GM12891 (cell line): ENCODE results near the gene C9orf57. TPM values are rescaled to one million over a fixed set of nuclear protein-coding genes. Genes with fewer than 3 reads are reported as not detected.
"Not testable (repeated sequence)": the region's sequence is repeated elsewhere in the genome, so short reads cannot be mapped to it uniquely, and the experiment has no call there.

ENCODE experiments used
- DNase-seq: peaks from one replicate; pipeline ENCODE4 v3.0.0; 2011; ENCODE audit warnings: low spot score; ENCODE audit not compliant: insufficient read length
- FAIRE-seq: peaks from 2 replicates; lab custom pipeline; 2011; peaks lifted over from hg19 to GRCh38; lab: Jason Lieb, UNC
- PAX5 ChIP-seq: IDR thresholded peaks from 2 replicates; pipeline ENCODE4 v1.6.1; 2011; ENCODE audit warnings: low read length, moderate library complexity, mild to moderate bottlenecking; ENCODE audit not compliant: insufficient read depth, severe bottlenecking
- POLR2A ChIP-seq: IDR thresholded peaks from 2 replicates; pipeline ENCODE4 v1.6.1; 2011; ENCODE audit warnings: low read depth, low read length, control low read depth
- POLR2AphosphoS5 ChIP-seq: IDR thresholded peaks from 2 replicates; pipeline ENCODE4 v1.6.1; 2011; ENCODE audit warnings: low read depth, low read length, control low read depth
- POU2F2 ChIP-seq: IDR thresholded peaks from 2 replicates; pipeline ENCODE4 v1.6.1; 2011; ENCODE audit warnings: low read depth, mild to moderate bottlenecking, control low read depth, low read length, moderate library complexity
- SPI1 ChIP-seq: IDR thresholded peaks from 2 replicates; pipeline ENCODE4 v1.6.1; 2011; ENCODE audit warnings: low read depth, low read length, control low read depth
- TAF1 ChIP-seq: IDR thresholded peaks from 2 replicates; pipeline ENCODE4 v1.6.1; 2011; ENCODE audit warnings: low read depth, low read length, control low read depth
- polyA plus RNA-seq: library from polyadenylated mRNA; unstranded; fragments of >200 nt; gene quantifications from one replicate; pipeline ENCODE4 v1.2.1, GENCODE V29; 2012; ENCODE audit warnings: low read depth, missing spikeins, inconsistent platforms; ENCODE audit not compliant: missing spikeins

C9orf57 gene
- polyA plus RNA-seq = not detected

GRCh38 chr9:72060513-72060912, at the start of gene C9orf57:
TSS of gene C9orf57 (minus strand) at chr9:72060613. CDS start at chr9:72059331, 1,282 bp downstream.
- no peak for TF ChIP-seq PAX5
- no peak for TF ChIP-seq TAF1
- TF ChIP-seq POLR2A = no peak
- no peak for TF ChIP-seq SPI1
- no peak for TF ChIP-seq POU2F2
- no peak for TF ChIP-seq POLR2AphosphoS5
- DNase-seq = no peak
- FAIRE-seq = no peak

GRCh38 chr9:72102520-72102919, 42.1 kb upstream of the C9orf57 start:
- TF ChIP-seq POLR2AphosphoS5 (no peak), TAF1 (no peak), SPI1 (no peak)
- no peak for DNase-seq
- FAIRE-seq = no peak

GRCh38 chr9:72095520-72095919, 35.1 kb upstream of the C9orf57 start:
- FAIRE-seq = not testable (repeated sequence)

GRCh38 chr9:72092820-72093219, 32.4 kb upstream of the C9orf57 start:
- FAIRE-seq = no peak
- TF ChIP-seq POU2F2 (no peak), POLR2AphosphoS5 (no peak), POLR2A (no peak), TAF1 (no peak), PAX5 (no peak), SPI1 (no peak)
- DNase-seq = no peak

More at GRCh38 chr9:72095520-72095919, 35.1 kb upstream of the C9orf57 start:
- DNase-seq = not testable (repeated sequence)

GRCh38 chr9:72089451-72090130, 29.2 kb upstream of the C9orf57 start:
- TF ChIP-seq POU2F2 (no peak), PAX5 (no peak), SPI1 (no peak), TAF1 (no peak)
- FAIRE-seq (no peak), DNase-seq (no peak)

GRCh38 chr9:72082536-72082935, 22.1 kb upstream of the C9orf57 start:
- TF ChIP-seq POU2F2 = no peak
- no peak for TF ChIP-seq PAX5
- no peak for TF ChIP-seq SPI1
- no peak for TF ChIP-seq TAF1
- TF ChIP-seq POLR2AphosphoS5 = no peak
- no peak for TF ChIP-seq POLR2A
- DNase-seq (no peak), FAIRE-seq (no peak)

GRCh38 chr9:72074666-72075065, 14.3 kb upstream of the C9orf57 start:
- DNase-seq, FAIRE-seq: not testable (repeated sequence)

GRCh38 chr9:72065076-72065475, 4.7 kb upstream of the C9orf57 start:
- DNase-seq (no peak), FAIRE-seq (no peak)

GRCh38 chr9:72052122-72052521, 8.3 kb downstream of the C9orf57 start:
- TF ChIP-seq POLR2A = no peak
- TF ChIP-seq POU2F2 = no peak
- TF ChIP-seq PAX5 = no peak
- no peak for TF ChIP-seq TAF1
- no peak for FAIRE-seq

More at GRCh38 chr9:72065076-72065475, 4.7 kb upstream of the C9orf57 start:
- TF ChIP-seq POLR2A (no peak), POU2F2 (no peak), POLR2AphosphoS5 (no peak), PAX5 (no peak), SPI1 (no peak), TAF1 (no peak)

GRCh38 chr9:72048850-72049249, 11.6 kb downstream of the C9orf57 start:
- FAIRE-seq (no peak), DNase-seq (no peak)
- TF ChIP-seq POLR2AphosphoS5 = no peak
- TF ChIP-seq TAF1 = no peak
- TF ChIP-seq SPI1 = no peak
- no peak for TF ChIP-seq PAX5
- no peak for TF ChIP-seq POU2F2
- TF ChIP-seq POLR2A = no peak

More at GRCh38 chr9:72052122-72052521, 8.3 kb downstream of the C9orf57 start:
- no peak for DNase-seq

- DNase-seq = no peak
- TF ChIP-seq POLR2AphosphoS5 = no peak
- no peak for TF ChIP-seq POLR2A
- TF ChIP-seq SPI1 = no peak
- no peak for TF ChIP-seq POU2F2
- no peak for TF ChIP-seq TAF1
- TF ChIP-seq PAX5 = no peak
- FAIRE-seq = no peak
Measured at GRCh38 chr9:72046630-72047456, 13.6 kb downstream of the C9orf57 start.
